NCI-H510A treated with DMSO at 0.1 percent for 48 hours (cell line): ENCODE data around the gene SEC24D.

ENCODE experiments used
- DNase-seq: peaks from one replicate; lab custom pipeline; 2025; lab: John Stamatoyannopoulos, UW

SEC24D gene

DNA sequence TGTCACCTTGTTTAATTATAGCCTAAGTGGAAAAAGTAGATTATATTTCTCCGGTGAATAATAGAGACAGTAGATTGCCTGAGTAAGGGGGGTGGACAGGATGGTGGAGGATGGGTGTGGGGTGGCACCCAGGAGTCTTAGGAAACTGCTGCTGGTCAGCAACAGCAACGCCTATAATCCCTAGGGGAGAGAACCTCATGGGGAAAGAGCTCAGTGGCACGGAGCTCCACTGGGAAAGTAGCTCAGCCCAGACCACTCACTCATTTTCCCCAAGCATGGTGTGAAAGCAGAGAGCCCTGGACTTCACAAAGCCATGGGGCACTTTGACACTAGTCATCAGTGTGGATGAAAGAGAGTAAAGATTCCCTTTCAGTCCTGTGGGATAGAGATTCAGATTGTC, 119.6 kb downstream of the SEC24D start:
- DNase-seq: no peak

DNA sequence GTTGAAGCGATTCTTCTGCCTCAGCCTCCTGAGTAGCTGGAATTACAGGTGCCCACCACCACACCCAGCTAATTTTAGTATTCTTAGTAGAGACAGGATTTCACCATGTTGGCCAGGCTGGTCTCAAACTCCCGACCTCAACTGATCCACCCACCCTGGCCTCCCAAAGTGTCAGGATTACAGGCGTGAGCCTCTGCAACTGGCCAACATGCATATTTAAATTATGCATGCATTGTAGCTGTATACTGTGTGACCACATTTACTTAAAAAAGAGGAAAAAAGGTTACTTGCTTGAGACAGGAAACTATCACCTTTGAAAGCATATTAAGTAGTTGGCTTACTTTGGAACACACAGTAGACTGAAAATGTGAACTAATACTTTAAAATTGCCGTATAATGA, 121.2 kb downstream of the SEC24D start:
- DNase-seq: no peak

DNA sequence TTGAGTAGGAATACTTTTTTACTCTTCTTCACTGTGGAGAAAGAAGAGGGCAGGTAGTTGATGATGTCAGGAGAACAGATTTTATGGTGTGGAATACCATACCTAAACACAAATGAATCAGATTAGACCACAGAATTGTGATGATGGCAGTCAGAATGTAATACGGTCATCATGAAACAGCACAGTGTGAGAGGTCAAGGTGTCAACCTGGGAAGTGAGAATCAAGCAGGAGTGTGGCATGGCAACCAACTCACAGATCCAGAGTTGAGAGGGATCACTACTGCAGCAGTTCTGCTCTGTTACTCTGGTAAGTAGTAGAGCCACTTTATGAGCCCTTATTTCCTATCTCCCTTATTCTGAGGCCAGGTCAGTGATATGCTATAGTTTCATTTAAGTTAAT, 123.1 kb downstream of the SEC24D start:
- no peak for DNase-seq

DNA sequence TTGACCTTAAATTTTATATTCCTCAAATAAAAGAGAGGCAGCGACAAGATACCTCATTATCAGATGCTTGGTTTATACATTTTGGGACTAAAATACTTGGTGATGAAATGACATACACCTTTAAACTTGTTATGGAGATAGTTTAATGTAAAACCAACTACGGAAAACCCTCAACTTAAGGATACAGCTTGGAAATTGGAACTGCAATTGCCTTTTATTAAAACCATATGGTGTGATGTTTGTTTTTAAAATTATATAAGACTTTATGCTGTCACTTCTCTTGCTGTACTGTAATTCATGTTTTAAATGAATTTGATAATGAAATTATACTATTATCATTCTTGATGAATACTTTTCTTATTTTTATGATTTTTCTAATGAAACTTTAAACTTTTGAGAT, 124.9 kb downstream of the SEC24D start:
- no peak for DNase-seq

DNA sequence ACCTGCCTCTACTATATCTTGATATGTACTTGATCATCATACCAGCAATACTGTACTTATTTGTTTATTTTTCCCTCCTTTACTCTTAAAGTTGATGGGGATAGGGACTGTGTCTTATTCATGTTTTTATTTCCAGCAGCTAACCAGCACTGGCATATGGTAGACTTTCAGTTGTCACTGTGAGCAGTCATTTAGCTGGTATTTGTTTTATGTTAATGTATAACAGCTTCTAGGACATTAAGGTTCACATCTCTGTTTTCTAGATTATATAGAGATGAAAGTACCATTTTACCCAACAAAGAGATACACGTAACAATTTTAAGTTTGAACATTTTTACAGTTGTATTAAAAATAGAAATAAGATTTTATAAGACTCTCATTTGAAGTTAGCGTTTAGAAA, 132.8 kb downstream of the SEC24D start:
- DNase-seq: no peak

DNA sequence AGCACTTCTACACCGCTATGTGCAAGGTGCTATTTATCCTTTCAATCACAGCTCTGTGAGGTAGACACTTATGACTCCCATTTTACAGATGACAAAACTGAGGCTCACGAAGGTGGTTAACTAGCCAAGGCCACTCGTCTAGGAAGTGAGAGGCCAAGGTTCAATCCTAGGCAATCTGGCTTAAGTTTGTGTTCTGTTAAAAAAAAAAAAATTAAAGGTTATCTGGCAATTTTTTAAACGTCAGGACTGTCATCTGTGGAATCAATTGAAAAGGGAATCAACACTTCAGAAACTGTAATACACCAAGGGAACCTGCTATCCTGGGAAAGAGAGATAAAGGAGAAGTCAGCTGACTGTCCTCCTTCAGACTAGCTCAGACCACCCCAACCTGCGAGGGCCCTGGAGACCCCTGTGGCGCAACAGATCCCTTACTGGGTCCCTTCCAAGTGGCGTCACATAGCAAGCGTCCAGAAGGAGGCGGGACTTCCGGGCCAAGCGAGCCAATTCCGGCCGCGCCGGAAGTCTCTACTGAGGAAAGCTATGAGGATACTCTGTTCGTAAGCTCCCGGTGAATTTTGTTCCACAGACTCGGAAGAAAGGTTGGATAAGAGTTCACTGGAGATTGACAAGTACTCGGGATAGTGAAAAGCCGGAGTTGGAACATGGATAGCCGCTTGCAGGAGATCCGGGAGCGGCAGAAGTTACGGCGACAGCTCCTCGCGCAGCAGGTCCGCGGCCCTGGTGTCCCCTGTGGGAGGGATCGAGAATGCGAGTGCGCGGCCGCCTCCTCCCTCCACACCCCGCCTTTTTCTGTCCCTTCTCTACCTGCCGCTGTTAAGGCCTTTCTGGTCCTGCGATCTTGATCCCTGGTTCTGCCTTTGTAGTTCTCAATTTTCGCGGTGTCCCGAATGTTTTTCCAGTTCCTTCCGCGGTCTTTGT, 150.8 kb downstream of the SEC24D start, which contains the start of gene METTL14:
Gene METTL14, plus strand, starts transcription at position 520 of the 939 bp plus-strand sequence. Its CDS starts 143 bp downstream, at position 663.
- DNase-seq: peak; percentile 73

DNA sequence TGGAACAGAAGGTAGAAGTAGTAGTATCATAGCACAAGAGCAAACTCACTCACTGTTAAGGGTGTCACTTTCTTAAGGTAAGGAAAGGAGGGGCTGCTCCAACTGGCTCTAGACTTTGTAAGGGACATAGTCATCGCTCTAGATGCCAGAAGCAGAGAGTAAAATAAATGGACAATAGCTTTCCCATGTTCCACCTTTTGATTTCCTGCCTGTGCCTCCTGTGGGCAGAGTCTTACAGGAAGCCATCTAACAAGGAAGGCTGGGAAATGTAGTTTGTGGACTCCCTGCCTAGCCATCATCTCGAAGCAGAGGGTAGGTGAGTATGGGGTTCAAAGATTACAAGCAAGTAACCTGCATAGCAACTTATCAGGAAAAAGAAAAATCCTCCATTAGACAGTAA, 152.4 kb downstream of the SEC24D start:
- DNase-seq: no peak

DNA sequence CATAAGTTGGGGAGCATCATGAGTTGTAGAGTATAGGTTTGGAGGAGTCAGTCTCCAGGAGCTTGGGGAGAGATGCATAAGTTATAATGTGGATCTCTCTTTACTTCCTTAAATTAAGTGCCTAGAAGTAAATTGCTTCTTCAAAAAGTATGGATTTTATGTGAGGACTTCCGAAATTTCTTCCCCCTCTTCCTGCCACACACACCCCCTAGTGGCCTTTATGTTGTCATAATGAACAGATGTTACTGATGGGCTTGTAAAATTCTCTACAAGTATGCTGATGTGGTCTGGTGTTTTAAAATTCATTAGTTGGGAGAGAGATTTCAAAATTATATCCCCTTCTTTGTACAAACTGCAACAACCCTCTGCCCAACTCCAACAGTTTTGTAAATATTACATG, 153.0 kb downstream of the SEC24D start:
- no peak for DNase-seq

DNA sequence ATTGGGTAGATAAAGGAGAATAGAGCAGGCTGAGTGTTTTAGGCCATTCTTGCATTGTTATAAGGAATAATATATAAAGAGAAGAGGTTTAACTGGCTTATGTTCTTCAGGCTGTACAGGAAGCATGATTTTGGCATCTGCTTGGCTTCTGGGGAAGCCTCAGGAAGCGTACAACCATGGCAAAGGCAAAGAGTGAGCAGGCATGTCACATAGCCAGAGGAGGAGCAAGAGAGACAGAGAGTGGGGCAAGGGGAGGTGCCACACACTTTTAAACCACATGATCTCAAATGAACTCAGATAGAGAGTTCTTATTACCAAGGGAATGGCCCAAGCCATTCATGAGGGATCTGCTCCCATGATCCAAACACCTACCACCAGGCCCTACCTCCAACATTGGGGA, 155.1 kb downstream of the SEC24D start:
- no peak for DNase-seq

DNA sequence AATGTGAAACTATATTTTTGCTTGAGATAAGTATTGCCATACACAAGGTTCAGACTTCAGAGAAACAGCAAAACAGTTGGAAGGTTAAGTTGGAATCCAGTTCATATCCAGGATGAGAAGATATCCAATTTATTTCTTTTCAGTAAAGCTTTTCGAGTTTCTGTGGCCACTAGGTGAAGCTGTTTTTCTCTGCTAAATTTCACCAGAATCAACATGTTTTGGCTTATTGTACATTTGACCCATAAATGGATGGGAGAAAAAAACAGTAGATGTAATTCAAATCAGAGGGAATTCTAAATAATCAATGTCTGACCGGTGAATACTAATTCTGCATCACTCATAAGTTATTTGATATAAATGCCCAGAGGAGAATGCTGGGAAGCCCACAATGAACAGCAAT, 159.8 kb downstream of the SEC24D start:
- no peak for DNase-seq
